Lower leg skin (tissue), 4 donors: Measurements from ENCODE around the gene ANOS1. TPM values are rescaled to one million over a fixed set of nuclear protein-coding genes. Genes with fewer than 3 reads are reported as not detected.
"Not testable (repeated sequence)": the region's sequence is repeated elsewhere in the genome, so short reads cannot be mapped to it uniquely, and the experiment has no call there.

Experiments used
- DNase-seq, 2 donors: peaks; one replicate each; pipeline ENCODE4 v3.0.0-alpha.2; 2019; ENCODE audit warnings: low spot score in 2 of 2
- H3K4me3 ChIP-seq: fragments of 200-600 bp; sonication (generic); 2 replicates; pipeline ENCODE4 v1.5.1; 2017; ENCODE audit warnings: mild to moderate bottlenecking, low read depth; ENCODE audit not compliant: poor library complexity, severe bottlenecking
- POLR2A ChIP-seq, 2 donors: fragments of 450-650 bp; IDR thresholded peaks; one replicate each; pipeline ENCODE4 v1.6.1; 2016 to 2017; ENCODE audit warnings: antibody characterized with exemption in 2 of 2, mild to moderate bottlenecking in 1 of 2, moderate library complexity in 1 of 2
- WGBS, 2 donors: methylation state at CpG; one replicate each; pipeline ENCODE4 v1.1.5; 2018; 5-methylcytosine and 5-hydroxymethylcytosine counted together
- intact Hi-C: fragments of 100-400 bp; cut with DNase I; formaldehyde crosslinking; loops from one replicate; pipeline ENCODE4 v1.15.0; 2023; ENCODE audit warnings: low total_unique reads
- total RNA-seq, 4 donors: library from RNA; depleted of rRNA; stranded (reverse); fragments of >200 nt; gene quantifications; one replicate each; pipeline ENCODE4 v1.1.0, GENCODE V29; 2016
- TF ChIP-seq, protein P1 (sequence below), 3 donors: fragments of 450-650 bp; IDR thresholded peaks; one replicate each; pipeline ENCODE4 v1.5.1; 2016; ENCODE audit warnings: antibody characterized with exemption in 3 of 3, mild to moderate bottlenecking in 3 of 3, moderate library complexity in 2 of 3

The ANOS1 gene
- total RNA-seq, 4 donors from 2014 or later: 2.7 to 7.5 (median 5.4) TPM

DNA sequence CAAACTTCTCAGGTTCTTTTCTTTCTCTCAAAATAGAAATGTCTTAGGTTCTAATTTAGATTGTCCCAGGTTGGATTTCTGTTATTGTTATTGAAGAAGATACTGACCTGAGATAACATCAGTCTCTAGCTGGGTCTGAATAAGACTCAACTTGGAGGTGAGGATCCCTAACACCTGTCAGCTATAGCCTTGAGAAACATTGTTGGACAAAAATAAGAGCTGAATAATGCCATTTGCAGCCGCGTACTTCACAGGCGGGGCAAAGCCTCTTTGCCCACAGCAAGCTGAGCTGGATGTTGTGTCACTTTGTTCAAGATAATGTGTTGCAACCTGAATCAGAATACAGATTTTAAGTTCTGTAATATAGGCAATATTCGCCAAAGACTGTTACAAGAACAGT is 231.7 kb downstream of the ANOS1 start:
- no peak overlapping the region for H3K4me3 ChIP-seq
- WGBS, 2 donors: 82 to 88% methylated on average over 4 of the region's 4 CpGs
- no peak for TF ChIP-seq POLR2A (IDR thresholded peaks at IDR 0.05)
- TF ChIP-seq, protein P1, sequence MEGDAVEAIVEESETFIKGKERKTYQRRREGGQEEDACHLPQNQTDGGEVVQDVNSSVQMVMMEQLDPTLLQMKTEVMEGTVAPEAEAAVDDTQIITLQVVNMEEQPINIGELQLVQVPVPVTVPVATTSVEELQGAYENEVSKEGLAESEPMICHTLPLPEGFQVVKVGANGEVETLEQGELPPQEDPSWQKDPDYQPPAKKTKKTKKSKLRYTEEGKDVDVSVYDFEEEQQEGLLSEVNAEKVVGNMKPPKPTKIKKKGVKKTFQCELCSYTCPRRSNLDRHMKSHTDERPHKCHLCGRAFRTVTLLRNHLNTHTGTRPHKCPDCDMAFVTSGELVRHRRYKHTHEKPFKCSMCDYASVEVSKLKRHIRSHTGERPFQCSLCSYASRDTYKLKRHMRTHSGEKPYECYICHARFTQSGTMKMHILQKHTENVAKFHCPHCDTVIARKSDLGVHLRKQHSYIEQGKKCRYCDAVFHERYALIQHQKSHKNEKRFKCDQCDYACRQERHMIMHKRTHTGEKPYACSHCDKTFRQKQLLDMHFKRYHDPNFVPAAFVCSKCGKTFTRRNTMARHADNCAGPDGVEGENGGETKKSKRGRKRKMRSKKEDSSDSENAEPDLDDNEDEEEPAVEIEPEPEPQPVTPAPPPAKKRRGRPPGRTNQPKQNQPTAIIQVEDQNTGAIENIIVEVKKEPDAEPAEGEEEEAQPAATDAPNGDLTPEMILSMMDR (IDR thresholded peaks at IDR 0.05): no peak
- intact Hi-C loops: no loop called here
- no peak for DNase-seq

DNA sequence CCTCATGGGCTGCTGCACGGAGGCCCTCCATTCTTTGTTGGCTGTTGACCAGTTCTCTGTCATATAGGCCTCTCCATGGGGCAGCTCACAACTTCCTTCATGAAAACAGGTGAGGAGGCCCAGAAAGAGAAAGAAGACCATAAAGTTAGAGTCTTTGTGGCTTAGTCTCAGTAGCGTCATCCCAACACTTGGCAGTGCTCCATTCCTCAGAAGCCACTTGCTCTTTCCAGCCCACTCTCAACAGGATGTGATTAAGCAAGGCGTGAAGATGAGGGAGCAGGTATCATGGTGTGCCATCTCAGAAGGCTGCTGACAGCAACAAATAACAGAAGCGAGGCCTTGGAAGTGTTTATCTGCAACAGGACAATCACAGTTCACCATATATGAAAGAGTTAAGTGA is 236.9 kb downstream of the ANOS1 start:
- DNase-seq, H3K4me3 ChIP-seq, intact Hi-C loops: not testable (repeated sequence)
- 72 to 82% methylated on average over 4 of the region's 4 CpGs for WGBS, 2 donors

DNA sequence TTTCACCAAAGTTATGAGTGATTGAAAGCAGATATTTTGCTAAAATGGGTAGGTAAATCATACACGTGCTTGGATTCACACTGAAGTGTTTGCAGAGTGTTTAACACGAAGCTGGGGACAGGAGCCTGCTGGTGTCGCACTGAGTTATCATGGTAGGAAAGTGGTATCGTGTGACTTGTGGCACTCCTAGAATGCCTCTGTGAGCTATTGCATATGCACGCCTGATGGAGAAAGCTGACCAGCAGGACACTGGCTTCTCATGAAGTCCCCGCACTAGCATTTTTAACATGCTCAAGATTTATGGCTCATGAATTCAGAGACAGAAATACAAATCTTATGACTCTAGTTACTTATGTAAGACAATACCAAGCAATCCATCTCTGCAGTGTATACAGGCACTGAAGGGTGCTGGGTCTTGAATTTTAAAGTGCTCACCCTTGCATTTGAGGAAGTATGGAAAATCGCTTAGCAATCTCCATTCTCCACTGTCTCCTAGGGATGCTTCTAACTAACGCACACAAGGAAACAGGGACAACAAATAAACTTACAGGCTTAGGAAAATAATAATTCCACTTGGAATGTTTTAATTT is 247.5 kb downstream of the ANOS1 start:
- DNase-seq: no peak
- H3K4me3 ChIP-seq: no peak overlapping the region
- TF ChIP-seq POLR2A (IDR thresholded peaks at IDR 0.05): no peak
- TF ChIP-seq, protein P1 (IDR thresholded peaks at IDR 0.05): no peak
- 67 to 83% methylated on average over 8 of the region's 8 CpGs for WGBS, 2 donors
- intact Hi-C loops: no loop called here

Other genes starting within 250 kb of the ANOS1 start
- not detected for gene FAM9A, start 69.2 kb upstream of the ANOS1 start, total RNA-seq